CD4-positive, alpha-beta T cell treated with Interferon gamma for 1 hour (primary cell): ENCODE results near the gene ZNF513.
"Not testable (repeated sequence)": the region's sequence is repeated elsewhere in the genome, so short reads cannot be mapped to it uniquely, and the experiment has no call there.

Experiments
- DNase-seq: peaks from one replicate; pipeline ENCODE4 v3.0.0-alpha.2; 2020

Gene ZNF513, protein sequence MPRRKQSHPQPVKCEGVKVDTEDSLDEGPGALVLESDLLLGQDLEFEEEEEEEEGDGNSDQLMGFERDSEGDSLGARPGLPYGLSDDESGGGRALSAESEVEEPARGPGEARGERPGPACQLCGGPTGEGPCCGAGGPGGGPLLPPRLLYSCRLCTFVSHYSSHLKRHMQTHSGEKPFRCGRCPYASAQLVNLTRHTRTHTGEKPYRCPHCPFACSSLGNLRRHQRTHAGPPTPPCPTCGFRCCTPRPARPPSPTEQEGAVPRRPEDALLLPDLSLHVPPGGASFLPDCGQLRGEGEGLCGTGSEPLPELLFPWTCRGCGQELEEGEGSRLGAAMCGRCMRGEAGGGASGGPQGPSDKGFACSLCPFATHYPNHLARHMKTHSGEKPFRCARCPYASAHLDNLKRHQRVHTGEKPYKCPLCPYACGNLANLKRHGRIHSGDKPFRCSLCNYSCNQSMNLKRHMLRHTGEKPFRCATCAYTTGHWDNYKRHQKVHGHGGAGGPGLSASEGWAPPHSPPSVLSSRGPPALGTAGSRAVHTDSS

GRCh38 chr2:27380626-27381545, at the start of gene ZNF513:
Gene ZNF513, minus strand, starts transcription at chr2:27380734. Its CDS starts 208 bp downstream, at chr2:27380526.
- peak; percentile 87 for DNase-seq

- DNase-seq, result peak; percentile 80
Measured at GRCh38 chr2:27428978-27429541, 48.5 kb upstream of the ZNF513 start.

DNA sequence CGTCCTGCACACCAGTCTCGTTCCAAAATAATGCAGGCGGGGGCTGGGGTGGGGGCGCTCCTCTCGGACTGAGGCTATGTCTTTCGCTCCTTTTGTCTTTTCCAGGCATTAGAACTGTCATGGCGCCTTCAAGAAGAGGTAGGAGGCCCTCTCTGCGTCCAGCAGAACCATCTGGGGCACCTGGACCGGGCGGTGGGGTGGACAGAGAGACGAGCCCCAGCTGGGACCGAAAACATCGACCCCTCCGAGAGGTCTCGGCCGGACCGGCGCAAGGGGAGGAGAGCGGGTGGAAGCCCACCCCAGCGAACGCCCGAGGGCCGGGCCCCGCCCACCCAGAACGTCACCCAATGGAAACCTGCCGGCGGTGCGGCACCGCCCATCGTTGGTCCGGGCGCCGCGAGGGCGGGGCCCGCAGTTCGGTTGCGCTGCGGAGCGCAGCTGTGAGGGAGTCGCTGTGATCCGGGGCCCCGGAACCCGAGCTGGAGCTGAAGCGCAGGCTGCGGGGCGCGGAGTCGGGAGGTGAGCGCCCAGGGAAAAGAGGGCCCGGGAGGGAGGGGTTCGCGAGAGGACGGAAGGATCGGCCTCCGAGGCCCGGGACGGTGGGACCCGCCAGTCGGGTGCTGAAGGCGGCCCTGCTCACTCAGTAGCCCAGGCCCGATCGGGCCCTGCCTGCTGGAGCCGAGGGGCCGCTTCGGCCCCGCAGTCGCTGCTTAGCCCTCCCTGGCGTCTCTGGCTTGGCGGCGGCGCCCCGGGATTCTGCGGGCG, 47.9 kb upstream of the ZNF513 start, which contains the start of gene NRBP1:
TSS of gene NRBP1 (plus strand) at position 419 of the 765 bp plus-strand sequence. CDS start 4,643 bp downstream, outside the sequence.
- peak; percentile 84 for DNase-seq

DNA sequence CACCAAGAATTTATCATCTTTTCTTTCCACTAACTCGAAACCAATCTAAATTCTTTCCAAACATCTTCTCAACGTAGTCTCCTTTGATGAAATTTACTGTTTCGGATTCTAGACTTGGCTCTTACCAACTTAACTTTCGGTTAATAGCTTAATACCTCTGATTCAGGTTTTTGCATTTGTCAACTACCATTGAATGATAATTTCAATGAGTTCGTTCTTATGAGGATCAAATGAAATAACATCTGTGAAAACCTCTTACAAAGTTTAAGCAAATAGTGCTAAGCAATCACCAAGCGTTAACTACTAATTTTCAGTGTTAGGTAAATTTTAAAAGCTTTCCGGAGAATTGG, 47.3 kb upstream of the ZNF513 start:
- DNase-seq, result no peak

- DNase-seq, result not testable (repeated sequence)
Measured at GRCh38 chr2:27425039-27425438, 44.5 kb upstream of the ZNF513 start.

DNA sequence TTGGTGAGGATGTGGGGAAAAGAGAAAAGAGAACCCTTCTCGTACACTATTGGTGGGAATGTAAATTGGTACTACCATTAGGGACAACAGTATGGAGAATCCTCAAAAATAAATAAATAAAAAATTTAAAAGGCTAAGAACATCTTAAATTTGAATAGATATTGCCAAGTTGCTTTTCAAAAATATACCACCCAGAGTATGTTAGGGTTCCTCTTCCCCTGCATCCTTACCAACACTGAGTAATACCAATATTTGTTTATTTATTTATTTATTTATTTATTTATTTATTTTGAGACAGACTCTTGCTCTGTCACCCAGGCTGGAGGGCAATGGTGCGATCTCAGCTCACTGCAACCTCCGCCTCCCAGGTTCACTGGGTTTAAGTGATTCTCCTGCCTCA, 42.4 kb upstream of the ZNF513 start:
- no peak for DNase-seq

- DNase-seq, result no peak
Measured at GRCh38 chr2:27421660-27422250, 41.2 kb upstream of the ZNF513 start.

DNA sequence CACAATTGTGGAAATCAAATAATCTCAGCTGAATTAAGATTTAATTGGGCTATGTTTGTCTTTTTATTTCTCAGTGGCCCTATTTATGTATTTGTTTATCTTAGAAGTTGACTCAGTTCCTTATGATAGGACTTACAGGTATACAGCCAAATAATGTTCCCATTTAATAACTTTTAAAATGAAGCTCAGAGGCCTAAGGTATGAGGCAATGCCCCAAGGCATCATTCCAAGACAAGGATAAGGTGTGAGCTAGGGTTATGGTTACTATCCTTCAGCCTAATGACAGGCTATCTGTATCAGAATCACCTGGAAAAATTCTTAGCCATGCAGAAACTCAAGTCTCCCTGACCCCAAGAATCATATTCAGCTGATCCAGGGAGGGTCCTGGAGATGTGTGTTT, 40.5 kb upstream of the ZNF513 start:
- DNase-seq, result no peak

DNA sequence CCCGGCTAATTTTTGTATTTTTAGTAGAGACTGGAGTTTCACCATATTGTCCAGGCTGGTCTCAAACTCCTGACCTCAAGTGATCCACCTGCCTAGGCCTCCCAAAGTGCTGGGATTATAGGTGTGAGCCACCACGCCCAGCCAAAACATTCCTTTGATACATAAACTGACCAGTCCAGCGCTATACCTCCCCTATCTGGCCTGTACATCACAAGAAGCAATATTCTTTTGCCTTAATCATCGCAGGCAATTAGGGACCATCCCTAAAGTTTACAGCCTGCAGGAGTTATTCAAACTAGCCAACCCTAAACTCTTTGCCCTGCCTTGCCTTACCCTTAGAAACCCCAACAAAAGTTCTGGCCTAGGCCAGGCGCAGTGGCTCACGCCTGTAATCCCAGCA, 35.6 kb upstream of the ZNF513 start:
- DNase-seq, result no peak

DNA sequence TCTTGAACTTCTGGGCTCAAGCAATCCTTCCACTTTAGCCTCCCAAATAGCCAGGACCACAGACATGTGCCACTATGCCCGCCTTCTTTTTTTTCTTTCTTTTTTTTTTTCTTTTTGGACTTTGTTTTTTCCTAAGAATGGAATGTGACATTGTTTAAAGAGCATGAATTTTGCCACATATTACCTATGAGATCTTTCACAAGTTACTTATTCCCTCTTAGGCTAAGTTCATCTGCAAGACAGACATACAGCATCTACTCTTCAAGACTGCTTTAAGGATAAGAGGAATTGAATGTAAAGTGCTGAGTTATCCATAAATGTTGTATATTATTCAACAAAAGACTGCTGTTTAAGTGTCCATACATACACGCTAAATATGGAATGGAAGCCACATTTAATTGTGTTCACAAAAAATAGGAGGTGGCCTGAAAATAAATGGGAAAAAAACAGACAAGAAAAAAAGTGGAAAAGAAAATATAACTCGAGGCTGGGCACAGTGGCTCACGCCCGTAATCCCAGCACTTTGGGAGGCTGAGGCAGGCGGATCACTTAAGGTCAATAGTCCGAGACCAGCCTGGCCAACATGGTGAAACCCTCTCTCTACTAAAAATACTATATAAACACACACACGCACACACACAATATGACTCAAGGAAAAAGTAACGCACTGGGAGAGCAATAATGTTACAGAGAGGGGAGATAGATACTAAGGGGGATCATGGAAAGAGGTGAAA, 32.1 kb upstream of the ZNF513 start:
- DNase-seq, result no peak

- peak; percentile 93 for DNase-seq
Measured at GRCh38 chr2:27409321-27410073, 29.0 kb upstream of the ZNF513 start, which contains the start of gene PPM1G. Gene PPM1G, minus strand, starts transcription at chr2:27409591. Its CDS starts 169 bp downstream, at chr2:27409422.

DNA sequence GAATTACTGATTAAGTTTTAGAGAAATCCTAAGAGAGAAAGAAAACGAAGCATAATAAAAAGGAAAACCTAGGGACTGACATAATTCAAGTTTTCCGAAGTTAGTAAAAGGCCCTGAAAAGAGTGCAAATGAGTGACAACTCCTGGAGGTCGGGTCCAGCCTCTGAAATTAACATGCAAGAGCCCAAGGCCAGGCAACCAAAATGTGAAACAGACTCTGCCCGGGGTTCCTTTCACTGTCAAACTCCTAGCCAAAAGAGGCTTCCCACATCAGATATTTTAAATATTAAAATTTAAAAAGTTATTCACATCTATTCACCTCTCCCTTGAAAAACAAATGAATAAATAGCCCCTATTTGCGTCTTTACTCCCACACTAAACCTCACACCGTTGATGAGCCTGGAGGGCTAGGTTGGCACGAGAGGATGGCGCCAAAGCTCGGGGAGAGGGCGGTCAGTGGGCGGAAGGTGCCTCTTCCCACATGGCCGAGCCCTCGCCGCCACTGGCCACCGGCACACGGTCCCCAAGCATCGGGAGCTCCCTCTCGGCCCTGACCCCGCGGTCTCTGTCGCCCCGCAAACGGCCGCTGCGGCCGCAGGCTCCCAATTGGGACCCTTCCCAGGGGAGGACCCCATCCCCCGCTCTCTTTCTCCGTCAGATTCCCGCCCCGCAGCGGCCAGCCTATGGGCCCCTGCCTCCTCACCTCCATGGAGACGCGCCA, 28.2 kb upstream of the ZNF513 start:
- no peak for DNase-seq

DNA sequence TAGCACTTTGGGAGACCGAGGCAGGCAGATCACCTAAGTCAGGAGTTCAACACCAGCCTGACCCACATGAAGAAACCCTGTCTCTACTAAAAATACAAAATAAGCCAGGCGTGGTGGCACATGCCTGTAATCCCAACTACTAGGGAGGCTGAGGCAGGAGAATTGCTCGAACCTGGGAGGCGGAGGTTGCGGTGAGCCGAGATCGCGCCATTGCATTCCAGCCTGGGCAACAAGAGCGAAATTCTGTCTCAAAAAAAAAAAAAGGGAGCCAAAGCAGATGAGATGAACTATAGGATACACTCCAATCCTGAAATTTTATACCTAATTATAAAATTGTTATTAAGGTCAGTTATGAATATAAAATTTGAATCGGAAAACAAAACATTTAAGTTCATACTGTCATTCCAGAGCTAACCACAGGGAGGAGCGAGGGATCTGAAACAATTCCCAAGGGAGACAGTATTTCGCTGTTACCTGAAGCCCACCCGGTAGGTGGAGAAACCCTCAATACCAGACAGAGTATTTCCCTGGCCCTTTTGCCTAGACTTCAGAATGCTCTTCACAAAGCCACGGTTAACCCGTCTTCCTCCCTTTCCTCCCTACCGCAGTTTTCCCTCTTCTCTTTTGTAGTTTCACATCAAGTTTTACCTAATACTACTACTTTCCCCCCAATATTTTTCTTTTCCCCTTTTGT, 27.4 kb upstream of the ZNF513 start:
- no peak for DNase-seq

GRCh38 chr2:27400348-27401135, 20.0 kb upstream of the ZNF513 start:
- DNase-seq, result no peak

DNA sequence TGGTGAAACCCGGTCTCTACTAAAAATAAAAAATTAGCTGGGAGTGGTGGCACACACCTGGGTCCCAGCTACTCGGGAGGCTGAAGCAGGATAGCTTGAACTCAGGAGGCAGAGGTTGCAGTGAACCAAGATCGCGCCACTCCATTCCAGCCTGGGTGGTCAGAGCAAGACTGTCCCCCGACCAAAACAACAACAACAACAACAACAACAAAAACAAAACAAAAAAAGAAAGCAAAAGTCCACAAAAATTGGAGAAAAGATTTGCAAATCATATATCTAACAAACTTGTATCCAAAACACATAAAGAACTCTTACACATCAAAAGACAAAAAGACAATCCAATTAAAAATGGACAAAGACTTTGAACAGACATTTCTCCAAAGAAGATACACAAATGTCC, 18.4 kb upstream of the ZNF513 start:
- no peak for DNase-seq

- DNase-seq, result no peak
Measured at GRCh38 chr2:27393225-27393624, 12.7 kb upstream of the ZNF513 start.

DNA sequence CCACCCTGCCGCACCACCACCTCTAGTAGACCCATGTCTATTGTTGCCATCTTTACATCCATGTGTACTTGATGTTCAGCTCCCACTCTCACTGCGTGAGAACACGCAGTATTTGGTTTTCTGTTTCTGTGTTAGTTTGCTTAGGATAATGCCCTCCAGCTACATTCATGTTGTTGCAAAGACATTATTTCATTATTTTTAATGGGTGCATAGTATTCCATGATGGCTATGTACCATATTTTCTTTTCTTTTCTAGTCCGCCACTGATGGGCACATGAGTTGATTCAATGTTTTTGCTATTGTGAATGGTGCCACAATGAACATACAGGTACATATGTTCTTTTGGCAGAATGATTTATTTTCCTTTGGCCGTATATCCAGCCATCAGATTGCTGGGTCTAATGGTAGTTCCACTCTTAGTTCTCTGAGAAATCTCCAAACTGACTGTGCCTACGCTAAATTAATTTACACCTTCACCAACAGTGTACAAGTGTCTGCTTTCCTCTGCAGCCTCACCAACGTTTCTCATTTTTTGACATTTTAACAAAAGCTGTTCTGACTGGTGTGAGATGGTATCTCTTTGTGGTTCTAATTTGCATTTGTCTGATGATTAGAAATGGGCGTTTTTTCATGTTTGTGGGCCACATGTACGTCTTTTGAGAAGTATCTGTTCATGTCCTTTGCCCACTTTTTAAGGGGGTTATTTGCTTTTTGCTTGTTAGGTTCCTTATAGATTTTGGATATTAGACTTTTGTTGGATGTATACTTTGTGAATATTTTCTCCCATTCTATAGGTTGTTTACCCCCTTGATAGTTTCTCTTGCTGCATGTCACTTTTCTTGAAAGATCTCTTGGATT, 10.5 kb upstream of the ZNF513 start:
- DNase-seq, result no peak
